RPMI7951 (cell line): Measurements from ENCODE around the gene TBC1D8. TPM values are rescaled to one million over a fixed set of nuclear protein-coding genes. Genes with fewer than 3 reads are reported as not detected.

Experiments used
- DNase-seq: peaks from one replicate; pipeline ENCODE4 v3.0.0-alpha.2; 2012; ENCODE audit warnings: low read depth
- total RNA-seq: library from RNA; depleted of rRNA; stranded (reverse); fragments of >200 nt; shearing (Covaris generic); gene quantifications from 2 replicates; pipeline ENCODE4 v1.2.3, GENCODE V29; 2014

TBC1D8 gene
- total RNA-seq, 1 experiment from 2014 or later = 14.5 TPM

- DNase-seq = no peak
Observed at GRCh38 chr2:101162561-101163330, 11.6 kb upstream of the TBC1D8 start.

- DNase-seq = no peak
Observed at GRCh38 chr2:101161658-101162057, 10.5 kb upstream of the TBC1D8 start.

GRCh38 chr2:101160454-101160853, 9.3 kb upstream of the TBC1D8 start:
- DNase-seq = peak; percentile 69

- no peak for DNase-seq
Observed at GRCh38 chr2:101159526-101159925, 8.3 kb upstream of the TBC1D8 start.

GRCh38 chr2:101157272-101157671, 6.1 kb upstream of the TBC1D8 start:
- no peak for DNase-seq

GRCh38 chr2:101153787-101154186, 2.6 kb upstream of the TBC1D8 start:
- no peak for DNase-seq

GRCh38 chr2:101153077-101153707, 2.0 kb upstream of the TBC1D8 start:
- no peak for DNase-seq

- peak; percentile 79 for DNase-seq
Observed at GRCh38 chr2:101152272-101153076, 1.3 kb upstream of the TBC1D8 start.

- DNase-seq = no peak
Observed at GRCh38 chr2:101151859-101152271, 683 bp upstream of the TBC1D8 start.

- peak; percentile 29 for DNase-seq
Observed at GRCh38 chr2:101150306-101151145, 656 bp downstream of the TBC1D8 start.

GRCh38 chr2:101149241-101150192, 1.7 kb downstream of the TBC1D8 start:
- no peak for DNase-seq

GRCh38 chr2:101148777-101149176, 2.4 kb downstream of the TBC1D8 start:
- no peak for DNase-seq

GRCh38 chr2:101147971-101148370, 3.2 kb downstream of the TBC1D8 start:
- no peak for DNase-seq

GRCh38 chr2:101147062-101147461, 4.1 kb downstream of the TBC1D8 start:
- DNase-seq = no peak

GRCh38 chr2:101146535-101146934, 4.6 kb downstream of the TBC1D8 start:
- no peak for DNase-seq

- no peak for DNase-seq
Observed at GRCh38 chr2:101145406-101145805, 5.8 kb downstream of the TBC1D8 start.

GRCh38 chr2:101142163-101142562, 9.0 kb downstream of the TBC1D8 start:
- no peak for DNase-seq

- no peak for DNase-seq
Observed at GRCh38 chr2:101140978-101141655, 10.1 kb downstream of the TBC1D8 start.

- DNase-seq = no peak
Observed at GRCh38 chr2:101140237-101140636, 10.9 kb downstream of the TBC1D8 start.

GRCh38 chr2:101139495-101139894, 11.7 kb downstream of the TBC1D8 start:
- DNase-seq = no peak
